Stomach (tissue), 9 donors: ENCODE data around the gene TOMM40. TPM values are rescaled to one million over a fixed set of nuclear protein-coding genes. Genes with fewer than 3 reads are reported as not detected.
A peak's percentile ranks its signal among the peaks of the same experiment; 100 is the strongest.

Experiments
- DNase-seq, 2 donors: peaks; one replicate each; pipeline versions ENCODE4 v3.0.0 to v3.0.0-alpha.2; 2013 to 2019
- H3K27ac ChIP-seq, 5 donors: fragments of 200-600 bp in 4 of 5; sonication (generic) in 4 of 5; one replicate each; pipeline ENCODE4 v1.5.1; 2013 to 2019; ENCODE audit warnings: mild to moderate bottlenecking in 1 of 5, moderate library complexity in 1 of 5
- H3K27me3 ChIP-seq, 3 donors: fragments of 200-600 bp; sonication (generic); one replicate each; pipeline ENCODE4 v1.5.1; 2017 to 2019; ENCODE audit warnings: mixed run types in 1 of 3
- H3K36me3 ChIP-seq, 4 donors: fragments of 200-600 bp; sonication (generic); 1 replicate in 3 of 4; 2 replicates in 1 of 4; pipeline ENCODE4 v1.5.1; 2016 to 2019
- H3K4me1 ChIP-seq, 4 donors: fragments of 200-600 bp; sonication (generic); one replicate each; pipeline ENCODE4 v1.5.1; 2016 to 2019
- H3K4me3 ChIP-seq, 4 donors: fragments of 200-600 bp; sonication (generic) in 3 of 4; one replicate each; pipeline ENCODE4 v1.5.1; 2016 to 2019; ENCODE audit warnings: mild to moderate bottlenecking in 1 of 4
- H3K9me3 ChIP-seq, 4 donors: fragments of 200-600 bp; sonication (generic); one replicate each; pipeline ENCODE4 v1.5.1; 2016 to 2019
- EP300 ChIP-seq: sonication (generic); formaldehyde crosslinking; IDR thresholded peaks from one replicate; pipeline ENCODE4 v1.6.1; 2017; ENCODE audit warnings: antibody characterized with exemption
- POLR2A ChIP-seq, 4 donors: fragments of 450-650 bp; IDR thresholded peaks; one replicate each; pipeline ENCODE4 v1.6.1; 2016; ENCODE audit warnings: antibody characterized with exemption in 4 of 4, control low read depth in 2 of 4, mild to moderate bottlenecking in 1 of 4, moderate library complexity in 1 of 4
- POLR2AphosphoS5 ChIP-seq, 3 donors: sonication (generic); formaldehyde crosslinking; IDR thresholded peaks; one replicate each; pipeline ENCODE4 v1.6.1; 2016; ENCODE audit warnings: antibody characterized with exemption in 3 of 3
- WGBS, 5 donors: extraction: QIAGEN DNeasy Blood & Tissue Kit in 3 of 5; methylation state at CpG; one replicate each; pipeline versions ENCODE4 v1.1.5 to v1.1.7; 2013 to 2018; 5-methylcytosine and 5-hydroxymethylcytosine counted together
- intact Hi-C: fragments of 100-400 bp; cut with DNase I; formaldehyde crosslinking; loops from one replicate; pipeline ENCODE4 v1.15.1; 2023; ENCODE audit warnings: low total_unique reads
- polyA plus RNA-seq, 3 donors: library from polyadenylated mRNA; stranded (reverse); fragments of 200-250 nt; gene quantifications; one replicate each; pipeline ENCODE4 v1.2.3, GENCODE V29; 2013
- total RNA-seq, 5 donors: library from RNA; depleted of rRNA; stranded (reverse); fragments of >200 nt; gene quantifications; one replicate each; pipeline versions ENCODE4 v1.1.0 to v1.2.3, GENCODE V29; 2014 to 2016
- TF ChIP-seq, protein P1 (sequence below), 7 experiments: fragments of 450-650 bp in 4 of 7; fragments of 200-600 bp in 3 of 7; sonication (generic) in 3 of 7; IDR thresholded peaks; one replicate each; pipeline ENCODE4 v1.5.1; 2016 to 2019; ENCODE audit warnings: antibody characterized with exemption in 7 of 7, control low read depth in 2 of 7, mild to moderate bottlenecking in 1 of 7
- donor health status: healthy with polysubstance abuse.
- donor health status: Bipolar disorder and iron deficiency.
- donor health status: healthy.

TOMM40 gene
- total and polyA plus RNA-seq, 8 donors: 7.1 to 100 (median 25.5) TPM

DNA sequence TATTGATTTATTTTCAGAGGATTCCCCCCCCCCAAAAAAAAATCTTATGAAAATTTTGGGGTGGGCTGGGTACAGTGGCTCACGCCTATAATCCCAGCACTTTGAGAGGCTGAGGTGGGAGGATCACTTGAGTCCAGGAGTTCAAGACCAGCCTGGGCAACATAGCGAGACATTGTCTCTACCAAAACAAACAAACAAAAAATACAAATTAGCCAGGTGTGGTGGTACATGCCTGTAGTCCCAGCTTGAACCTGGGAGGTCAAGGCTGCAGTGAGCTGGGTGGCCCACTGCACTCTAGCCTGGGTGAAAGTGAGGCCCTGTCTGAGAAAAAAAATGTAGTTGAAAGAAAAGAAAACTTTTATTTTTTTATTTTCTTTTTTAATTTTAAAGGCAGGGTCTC, 27.1 kb upstream of the TOMM40 start:
- WGBS, 5 donors: 88 to 94% (median 90%) methylated on average over 2 of the region's 2 CpGs
- Histone ChIP-seq H3K9me3 (no peaks in the 10 kb centered on the region), H3K4me3 (no peak overlapping the region), H3K27ac (no peak overlapping the region), H3K27me3 (no peaks in the 10 kb centered on the region), H3K4me1 (peaks cover 4 to 42% (median 16%) of the 10 kb centered on the region in 4 donors), H3K36me3 (peaks cover 9 to 60% (median 49%) of the 10 kb centered on the region in 4 donors)
- DNase-seq: no peak
- intact Hi-C loops: no loop called here
- TF ChIP-seq POLR2AphosphoS5 (IDR thresholded peaks at IDR 0.05) (no peak), POLR2A (IDR thresholded peaks at IDR 0.05) (no peak), EP300 (no peak)
- TF ChIP-seq, protein P1, sequence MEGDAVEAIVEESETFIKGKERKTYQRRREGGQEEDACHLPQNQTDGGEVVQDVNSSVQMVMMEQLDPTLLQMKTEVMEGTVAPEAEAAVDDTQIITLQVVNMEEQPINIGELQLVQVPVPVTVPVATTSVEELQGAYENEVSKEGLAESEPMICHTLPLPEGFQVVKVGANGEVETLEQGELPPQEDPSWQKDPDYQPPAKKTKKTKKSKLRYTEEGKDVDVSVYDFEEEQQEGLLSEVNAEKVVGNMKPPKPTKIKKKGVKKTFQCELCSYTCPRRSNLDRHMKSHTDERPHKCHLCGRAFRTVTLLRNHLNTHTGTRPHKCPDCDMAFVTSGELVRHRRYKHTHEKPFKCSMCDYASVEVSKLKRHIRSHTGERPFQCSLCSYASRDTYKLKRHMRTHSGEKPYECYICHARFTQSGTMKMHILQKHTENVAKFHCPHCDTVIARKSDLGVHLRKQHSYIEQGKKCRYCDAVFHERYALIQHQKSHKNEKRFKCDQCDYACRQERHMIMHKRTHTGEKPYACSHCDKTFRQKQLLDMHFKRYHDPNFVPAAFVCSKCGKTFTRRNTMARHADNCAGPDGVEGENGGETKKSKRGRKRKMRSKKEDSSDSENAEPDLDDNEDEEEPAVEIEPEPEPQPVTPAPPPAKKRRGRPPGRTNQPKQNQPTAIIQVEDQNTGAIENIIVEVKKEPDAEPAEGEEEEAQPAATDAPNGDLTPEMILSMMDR (IDR thresholded peaks at IDR 0.05): no peak

- intact Hi-C loops: no loop called here
- TF ChIP-seq, protein P1 (IDR thresholded peaks at IDR 0.05): no peak
- no peak for TF ChIP-seq POLR2AphosphoS5 (IDR thresholded peaks at IDR 0.05)
- no peak for TF ChIP-seq EP300
- TF ChIP-seq POLR2A (IDR thresholded peaks at IDR 0.05): no peak
- Histone ChIP-seq H3K27me3 (no peaks in the 10 kb centered on the region), H3K4me1 (peaks cover 0 to 44% (median 11%) of the 10 kb centered on the region in 4 donors), H3K36me3 (peaks cover 9 to 58% (median 49%) of the 10 kb centered on the region in 4 donors), H3K27ac (no peak overlapping the region), H3K4me3 (no peak overlapping the region), H3K9me3 (no peaks in the 10 kb centered on the region)
- no peak for DNase-seq
- WGBS, 5 donors: 92 to 96% (median 94%) methylated on average over 16 to 27 of the region's 27 CpGs
Measured at GRCh38 chr19:44865196-44865767, 25.8 kb upstream of the TOMM40 start.

DNA sequence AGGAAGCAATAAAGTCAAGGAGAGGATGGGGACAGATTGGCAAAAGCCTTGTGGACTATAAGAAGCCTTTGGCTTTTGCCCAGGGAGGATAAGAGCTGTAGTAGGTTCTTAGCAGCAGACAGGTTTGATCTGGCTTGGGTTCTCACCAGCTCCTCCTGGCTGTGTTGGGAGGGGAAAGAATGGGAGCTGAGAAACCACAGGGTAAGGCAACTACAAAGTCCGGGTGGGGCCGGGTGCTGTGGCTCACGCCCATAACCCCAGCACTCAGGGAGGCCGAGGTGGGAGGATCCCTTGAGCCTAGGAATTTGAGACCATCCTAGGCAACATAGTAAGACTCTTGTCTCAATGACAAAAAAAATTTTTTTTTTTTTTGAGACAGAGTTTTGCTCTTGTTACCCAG, 24.4 kb upstream of the TOMM40 start:
- Histone ChIP-seq H3K4me3 (no peak overlapping the region), H3K27ac (peak overlapping the region in 1 of 5 donors; percentile 46), H3K27me3 (no peaks in the 10 kb centered on the region), H3K9me3 (no peaks in the 10 kb centered on the region), H3K4me1 (peaks cover 0 to 44% (median 6%) of the 10 kb centered on the region in 4 donors), H3K36me3 (peaks cover 9 to 60% (median 55%) of the 10 kb centered on the region in 4 donors)
- TF ChIP-seq, protein P1 (IDR thresholded peaks at IDR 0.05): no peak
- TF ChIP-seq EP300 (no peak), POLR2AphosphoS5 (IDR thresholded peaks at IDR 0.05) (no peak), POLR2A (IDR thresholded peaks at IDR 0.05) (no peak)
- DNase-seq: no peak
- WGBS, 5 donors: 65 to 72% (median 70%) methylated on average over 4 of the region's 4 CpGs
- intact Hi-C loops: no loop called here

- H3K36me3 ChIP-seq: peaks cover 15 to 66% (median 65%) of the 10 kb centered on the region in 4 donors
- no peak for DNase-seq
- intact Hi-C loops: no loop called here
- TF ChIP-seq EP300 (no peak), POLR2AphosphoS5 (IDR thresholded peaks at IDR 0.05) (no peak), POLR2A (IDR thresholded peaks at IDR 0.05) (no peak)
- TF ChIP-seq, protein P1 (IDR thresholded peaks at IDR 0.05): no peak
- H3K4me3 ChIP-seq: no peak overlapping the region
- WGBS, 5 donors: 81 to 87% (median 82%) methylated on average over 12 of the region's 12 CpGs
- H3K4me1 ChIP-seq: peaks cover 0 to 44% (median 6%) of the 10 kb centered on the region in 4 donors
- H3K9me3 ChIP-seq: no peaks in the 10 kb centered on the region
- peak overlapping the region in 3 of 5 donors; percentile 26 to 74 (median 64) for H3K27ac ChIP-seq
- no peaks in the 10 kb centered on the region for H3K27me3 ChIP-seq
Measured at GRCh38 chr19:44867578-44867977, 23.5 kb upstream of the TOMM40 start.
